ENCODE measurements around the gene UBE2QL1.
A peak's percentile ranks its signal among the peaks of the same experiment; 100 is the strongest.
"Not testable (repeated sequence)": the region's sequence is repeated elsewhere in the genome, so short reads cannot be mapped to it uniquely, and the experiment has no call there.

UBE2QL1 gene

GRCh38 chr5:6498968-6499367 lies 50.3 kb downstream of the UBE2QL1 start:
- DNase-seq (ENCODE audit: low read depth) = no peak

- no peak for DNase-seq (ENCODE audit: low read depth)
Measured at GRCh38 chr5:6501701-6502100, 53.0 kb downstream of the UBE2QL1 start.

GRCh38 chr5:6502421-6502820 lies 53.8 kb downstream of the UBE2QL1 start:
- no peak for DNase-seq (ENCODE audit: low read depth)

- no peak for DNase-seq (ENCODE audit: low read depth)
Measured at GRCh38 chr5:6503342-6503741, 54.7 kb downstream of the UBE2QL1 start.

- DNase-seq (ENCODE audit: low read depth) = peak; percentile 3
Measured at GRCh38 chr5:6504677-6505415, 56.2 kb downstream of the UBE2QL1 start.

GRCh38 chr5:6505416-6505755 lies 56.7 kb downstream of the UBE2QL1 start:
- no peak for DNase-seq (ENCODE audit: low read depth)

- DNase-seq (ENCODE audit: low read depth) = no peak
Measured at GRCh38 chr5:6505783-6506557, 57.3 kb downstream of the UBE2QL1 start.

- no peak for DNase-seq (ENCODE audit: low read depth)
Measured at GRCh38 chr5:6506611-6507010, 58.0 kb downstream of the UBE2QL1 start.

- no peak for DNase-seq (ENCODE audit: low read depth)
Measured at GRCh38 chr5:6508931-6509330, 60.3 kb downstream of the UBE2QL1 start.

- no peak for DNase-seq (ENCODE audit: low read depth)
Measured at GRCh38 chr5:6510132-6510531, 61.5 kb downstream of the UBE2QL1 start.

GRCh38 chr5:6510973-6511372 lies 62.3 kb downstream of the UBE2QL1 start:
- DNase-seq (ENCODE audit: low read depth) = no peak

GRCh38 chr5:6515812-6516211 lies 67.2 kb downstream of the UBE2QL1 start:
- DNase-seq (ENCODE audit: low read depth) = not testable (repeated sequence)

GRCh38 chr5:6516823-6517222 lies 68.2 kb downstream of the UBE2QL1 start:
- no peak for DNase-seq (ENCODE audit: low read depth)

GRCh38 chr5:6517510-6517909 lies 68.9 kb downstream of the UBE2QL1 start:
- no peak for DNase-seq (ENCODE audit: low read depth)

GRCh38 chr5:6518298-6519057 lies 69.8 kb downstream of the UBE2QL1 start:
- no peak for DNase-seq (ENCODE audit: low read depth)

GRCh38 chr5:6520201-6520600 lies 71.5 kb downstream of the UBE2QL1 start:
- no peak for DNase-seq (ENCODE audit: low read depth)

- no peak for DNase-seq (ENCODE audit: low read depth)
Measured at GRCh38 chr5:6522331-6522730, 73.7 kb downstream of the UBE2QL1 start.

- DNase-seq (ENCODE audit: low read depth) = no peak
Measured at GRCh38 chr5:6522923-6523322, 74.3 kb downstream of the UBE2QL1 start.

- DNase-seq (ENCODE audit: low read depth) = no peak
Measured at GRCh38 chr5:6525422-6525821, 76.8 kb downstream of the UBE2QL1 start.

GRCh38 chr5:6525910-6526309 lies 77.3 kb downstream of the UBE2QL1 start:
- DNase-seq (ENCODE audit: low read depth) = no peak

- no peak for DNase-seq (ENCODE audit: low read depth)
Measured at GRCh38 chr5:6527749-6528455, 79.2 kb downstream of the UBE2QL1 start.

- DNase-seq (ENCODE audit: low read depth) = no peak
Measured at GRCh38 chr5:6535594-6535993, 86.9 kb downstream of the UBE2QL1 start.
